ENCODE measurements around the gene HECA. TPM values are rescaled to one million over a fixed set of nuclear protein-coding genes. Genes with fewer than 3 reads are reported as not detected.
"Not testable (repeated sequence)": the region's sequence is repeated elsewhere in the genome, so short reads cannot be mapped to it uniquely, and the experiment has no call there.

The HECA gene
- total and polyA plus RNA-seq, 7 experiments from 2014 or later: 5.5 to 145 (median 91.3) TPM

DNA sequence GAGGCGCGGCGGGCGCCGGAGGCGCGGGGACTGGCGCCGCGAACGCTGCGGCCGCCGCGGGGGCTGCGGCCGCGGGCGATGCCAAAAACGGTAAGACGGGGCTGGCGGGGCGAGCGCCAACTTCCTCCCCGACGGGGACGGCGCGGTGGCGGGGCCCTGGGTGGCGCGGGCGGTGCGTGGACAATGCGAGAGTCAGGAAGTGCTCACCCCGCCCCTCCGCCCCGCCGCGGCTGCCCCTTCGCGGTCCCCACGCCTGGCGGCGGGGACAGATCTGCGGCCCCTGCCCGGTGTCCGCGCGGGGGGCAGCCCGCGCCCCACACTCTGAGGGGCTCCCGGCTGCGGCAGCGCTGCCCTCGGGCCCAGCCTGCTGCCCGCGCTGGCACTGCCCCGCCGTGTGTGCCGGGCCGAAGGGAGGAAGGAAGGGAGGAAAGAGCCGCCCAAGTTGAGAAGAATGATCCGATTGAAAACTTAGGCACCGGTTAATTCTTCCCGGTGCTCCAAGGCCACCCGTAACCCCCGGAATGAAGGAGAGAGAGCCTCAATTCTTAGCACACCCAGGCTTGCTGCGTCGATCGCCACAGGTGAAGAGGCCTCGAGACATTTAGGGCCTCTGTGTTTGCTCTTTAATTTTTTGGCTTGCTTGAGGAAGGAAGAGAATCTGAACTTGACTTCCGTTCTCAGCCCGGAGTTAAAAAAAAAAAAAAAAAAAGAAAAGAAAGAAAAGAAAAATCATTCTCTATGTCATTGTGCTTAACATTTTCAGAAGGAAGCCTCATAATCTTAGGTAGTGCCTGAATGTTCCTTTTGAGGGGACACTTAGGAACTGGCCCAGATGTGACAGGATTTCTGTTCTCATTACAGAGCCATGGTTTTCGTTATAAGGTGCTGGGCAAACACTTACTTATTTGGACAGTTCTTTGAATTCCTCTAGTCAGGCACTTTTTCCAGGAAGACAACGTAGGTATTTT lies 982 bp downstream of the HECA start:
- Mint-ChIP-seq H3K4me3 (peak overlapping the region; percentile 84 to 99 (median 93)), H3K9me3 (peaks cover 0 to 14% (median 0%) of the 10 kb centered on the region in 11 donors), H3K27ac (peak overlapping the region; percentile 87 to 99 (median 98)), H3K36me3 (peaks cover 4 to 31% (median 28%) of the 10 kb centered on the region in 5 donors), H3K27me3 (peaks cover 0 to 2% (median 0%) of the 10 kb centered on the region in 5 donors), H3K4me1 (peaks cover 56 to 80% (median 70%) of the 10 kb centered on the region in 7 donors)
- Histone ChIP-seq H3K9me3 (ENCODE audit: control insufficient read depth in 2 of 3, low read length in 3 of 3) (no peaks in the 10 kb centered on the region), H3K4me1 (ENCODE audit: control insufficient read depth in 2 of 2, insufficient read depth in 2 of 2, low read length in 2 of 2) (peaks cover 27 to 48% of the 10 kb centered on the region in 2 donors), H3K27ac (ENCODE audit: low read depth, low read length) (peak overlapping the region; percentile 100), H3K36me3 (ENCODE audit: control insufficient read depth in 2 of 3, insufficient read depth in 3 of 3, low read length in 3 of 3) (no peaks in the 10 kb centered on the region), H3K4me3 (ENCODE audit: low read length) (peak overlapping the region; percentile 93), H3K27me3 (ENCODE audit: control insufficient read depth in 2 of 2, insufficient read depth in 2 of 2, low read length in 2 of 2) (no peaks in the 10 kb centered on the region)
- peak; percentile 58 to 79 (median 72) for DNase-seq
- POLR2A ChIA-PET: interaction anchor here (0.6 to 6.4 kb wide), 15 partner anchors 10 to 238 kb away, joined by 3 to 214 read pairs (median 9); partner anchors contain the start of genes ABRACL and CITED2
- ATAC-seq: peak; percentile 50
- CTCF ChIA-PET: interaction anchor here (1.7 kb wide), 1 partner anchor 24 kb away, joined by 5 read pairs; no protein-coding TSS in a partner anchor
- intact Hi-C loops (cut with micrococcal nuclease): loop anchor here (1.0 to 10.0 kb wide), 10 partner anchors 15 to 1449 kb away; partner anchors contain the start of genes ABRACL (in 2 of the 2), CCDC28A (in 2 of the 2), CITED2 (in 2 of the 2) and TXLNB (in 2 of the 2)

DNA sequence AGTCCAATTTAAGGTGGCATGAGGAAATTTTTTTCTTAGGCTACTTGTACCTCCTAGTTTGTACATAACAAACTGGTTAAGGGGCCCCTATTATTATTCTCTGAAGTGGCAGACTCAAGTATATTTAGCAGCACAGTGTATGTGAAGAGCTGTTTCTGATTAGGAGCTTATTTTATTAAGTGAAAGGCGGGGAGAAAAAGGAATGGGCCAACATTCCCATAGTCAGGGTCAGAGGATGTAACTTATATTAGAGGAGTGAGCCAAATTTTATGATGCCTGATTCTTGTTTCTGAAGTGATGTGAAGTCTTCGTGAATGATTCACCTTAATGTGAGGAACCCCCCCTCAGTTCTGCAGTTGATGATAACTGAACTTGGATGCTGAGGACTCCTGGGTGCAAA lies 2.8 kb downstream of the HECA start:
- Mint-ChIP-seq H3K27me3 (peaks cover 0 to 2% (median 0%) of the 10 kb centered on the region in 5 donors), H3K4me1 (peaks cover 47 to 69% (median 62%) of the 10 kb centered on the region in 7 donors), H3K9me3 (peaks cover 0 to 14% (median 0%) of the 10 kb centered on the region in 11 donors), H3K27ac (peak overlapping the region; percentile 87 to 99 (median 98)), H3K36me3 (peaks cover 4 to 34% (median 28%) of the 10 kb centered on the region in 5 donors), H3K4me3 (peak overlapping the region; percentile 84 to 99 (median 93))
- peak overlapping the region; percentile 93 for H3K4me3 ChIP-seq (ENCODE audit: low read length)
- ChIA-PET POLR2A (interaction anchor here (0.6 to 6.4 kb wide), 23 partner anchors 8 to 236 kb away, joined by 3 to 214 read pairs (median 5); partner anchors contain the start of genes ABRACL, CITED2 and TXLNB), CTCF (interaction anchor here (0.7 to 2.2 kb wide), 12 partner anchors 9 to 227 kb away, joined by 3 to 10 read pairs (median 5); no protein-coding TSS in a partner anchor)
- peak overlapping the region; percentile 100 for H3K27ac ChIP-seq (ENCODE audit: low read depth, low read length)
- H3K4me1 ChIP-seq (ENCODE audit: control insufficient read depth in 2 of 2, insufficient read depth in 2 of 2, low read length in 2 of 2): peaks cover 33 to 39% of the 10 kb centered on the region in 2 donors
- ATAC-seq: no peak
- intact Hi-C loops (cut with micrococcal nuclease): loop anchor here (1.0 to 10.0 kb wide), 3 partner anchors 8 to 1447 kb away; no protein-coding TSS in a partner anchor
- no peaks in the 10 kb centered on the region for H3K27me3 ChIP-seq (ENCODE audit: control insufficient read depth in 2 of 2, insufficient read depth in 2 of 2, low read length in 2 of 2)
- no peak for DNase-seq
- no peaks in the 10 kb centered on the region for H3K9me3 ChIP-seq (ENCODE audit: control insufficient read depth in 2 of 3, low read length in 3 of 3)
- no peaks in the 10 kb centered on the region for H3K36me3 ChIP-seq (ENCODE audit: control insufficient read depth in 2 of 3, insufficient read depth in 3 of 3, low read length in 3 of 3)

DNA sequence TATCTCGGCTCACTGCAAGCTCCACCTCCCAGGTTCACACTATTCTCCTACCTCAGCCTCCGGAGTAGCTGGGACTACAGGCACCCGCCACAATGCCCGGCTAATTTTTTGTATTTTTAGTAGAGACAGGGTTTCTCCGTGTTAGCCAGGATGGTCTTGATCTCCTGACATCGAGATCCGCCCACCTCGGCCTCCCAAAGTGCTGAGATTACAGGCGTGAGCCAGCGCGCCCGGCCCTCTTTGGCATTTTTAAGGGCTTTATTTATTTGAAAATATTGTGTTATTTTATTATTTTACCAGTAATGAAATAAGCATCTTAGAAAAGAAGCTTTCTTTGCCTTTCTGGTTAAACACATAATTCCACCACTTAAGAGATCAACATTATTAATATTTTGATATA lies 6.0 kb downstream of the HECA start:
- POLR2A ChIA-PET: interaction anchor here (0.8 to 6.4 kb wide), 9 partner anchors 9 to 234 kb away, joined by 4 to 214 read pairs (median 8); partner anchors contain the start of gene CITED2
- ATAC-seq; H3K9me3 ChIP-seq (ENCODE audit: control insufficient read depth in 2 of 3, low read length in 3 of 3); DNase-seq; H3K36me3 ChIP-seq (ENCODE audit: control insufficient read depth in 2 of 3, insufficient read depth in 3 of 3, low read length in 3 of 3); intact Hi-C loops (cut with micrococcal nuclease); H3K27me3 Mint-ChIP-seq; H3K27me3 ChIP-seq (ENCODE audit: control insufficient read depth in 2 of 2, insufficient read depth in 2 of 2, low read length in 2 of 2): not testable (repeated sequence)
- H3K4me1 Mint-ChIP-seq: peaks cover 64 to 81% (median 75%) of the 10 kb centered on the region in 7 donors
- peak overlapping the region in 8 of 9 donors; percentile 78 to 98 (median 86) for H3K27ac Mint-ChIP-seq
- CTCF ChIA-PET: interaction anchor here (1.0 to 1.4 kb wide), 8 partner anchors 9 to 224 kb away, joined by 3 to 7 read pairs (median 3); no protein-coding TSS in a partner anchor
- peaks cover 51 to 58% of the 10 kb centered on the region in 2 donors for H3K4me1 ChIP-seq (ENCODE audit: control insufficient read depth in 2 of 2, insufficient read depth in 2 of 2, low read length in 2 of 2)
- H3K9me3 Mint-ChIP-seq: peaks cover 0 to 12% (median 0%) of the 10 kb centered on the region in 11 donors
- peak overlapping the region; percentile 100 for H3K27ac ChIP-seq (ENCODE audit: low read depth, low read length)
- peaks cover 4 to 41% (median 31%) of the 10 kb centered on the region in 5 donors for H3K36me3 Mint-ChIP-seq
- H3K4me3 Mint-ChIP-seq: peak overlapping the region; percentile 83 to 97 (median 90)
- peak overlapping the region; percentile 51 for H3K4me3 ChIP-seq (ENCODE audit: low read length)

DNA sequence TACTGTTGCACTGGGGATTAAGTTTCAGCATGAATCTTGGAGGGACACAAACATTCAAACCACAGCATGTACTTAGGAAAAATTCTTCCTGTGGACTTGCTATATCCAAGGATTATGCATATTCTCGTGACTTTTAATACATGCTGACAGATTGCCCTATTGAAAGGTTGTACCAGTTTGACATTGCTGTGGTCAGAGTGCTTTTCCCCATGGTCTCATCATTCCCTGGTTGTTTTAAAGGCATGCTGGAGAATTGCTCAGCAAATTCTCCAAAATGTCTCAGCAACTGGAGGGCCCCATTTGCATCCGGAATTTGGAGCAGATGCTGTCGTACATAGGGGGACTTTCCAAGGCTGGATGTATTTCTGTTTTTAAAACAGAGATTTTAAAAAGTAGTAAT lies 7.4 kb downstream of the HECA start:
- no peaks in the 10 kb centered on the region for H3K27me3 Mint-ChIP-seq

DNA sequence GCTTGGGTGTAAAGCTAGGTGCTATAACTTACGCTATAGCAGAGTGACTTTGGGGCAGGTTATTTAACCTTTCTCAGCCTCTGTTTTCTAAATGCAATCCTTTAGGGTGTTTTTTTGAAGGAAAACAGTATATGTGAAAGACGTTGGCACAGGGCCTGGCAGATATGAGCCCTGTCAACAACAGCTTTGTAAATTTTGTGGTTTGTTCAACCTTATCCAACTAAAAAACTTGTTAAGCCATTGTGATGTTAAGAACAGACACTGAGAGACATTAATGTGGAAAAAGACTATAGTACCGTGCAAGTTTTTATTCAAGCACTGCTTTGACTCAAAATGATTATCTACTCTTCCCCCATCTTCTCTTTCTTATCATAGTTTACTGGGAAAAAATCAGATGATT lies 8.2 kb downstream of the HECA start:
- ChIA-PET CTCF (interaction anchor here (1.0 to 1.2 kb wide), 2 partner anchors 22 to 223 kb away, joined by 3 to 4 read pairs; no protein-coding TSS in a partner anchor), POLR2A (interaction anchor here (0.6 to 5.1 kb wide), 18 partner anchors 8 to 232 kb away, joined by 3 to 53 read pairs (median 4); partner anchors contain the start of gene CITED2)
- Mint-ChIP-seq H3K9me3 (peaks cover 0 to 2% (median 0%) of the 10 kb centered on the region in 11 donors), H3K4me1 (peaks cover 75 to 96% (median 85%) of the 10 kb centered on the region in 7 donors), H3K27me3 (no peaks in the 10 kb centered on the region), H3K36me3 (peaks cover 0 to 28% (median 20%) of the 10 kb centered on the region in 5 donors), H3K4me3 (peak overlapping the region; percentile 33 to 85 (median 80)), H3K27ac (peak overlapping the region; percentile 37 to 88 (median 82))
- H3K4me1 ChIP-seq (ENCODE audit: control insufficient read depth in 2 of 2, insufficient read depth in 2 of 2, low read length in 2 of 2): peaks cover 72 to 73% of the 10 kb centered on the region in 2 donors
- DNase-seq (no peak), ATAC-seq (no peak)
- H3K36me3 ChIP-seq (ENCODE audit: control insufficient read depth in 2 of 3, insufficient read depth in 3 of 3, low read length in 3 of 3): no peaks in the 10 kb centered on the region
- no peaks in the 10 kb centered on the region for H3K27me3 ChIP-seq (ENCODE audit: control insufficient read depth in 2 of 2, insufficient read depth in 2 of 2, low read length in 2 of 2)
- intact Hi-C loops (cut with micrococcal nuclease): no loop called here
- no peaks in the 10 kb centered on the region for H3K9me3 ChIP-seq (ENCODE audit: control insufficient read depth in 2 of 3, low read length in 3 of 3)
- peak overlapping the region; percentile 28 for H3K4me3 ChIP-seq (ENCODE audit: low read length)
- peak overlapping the region; percentile 25 for H3K27ac ChIP-seq (ENCODE audit: low read depth, low read length)

More for the DNA sequence above, 7.4 kb downstream of the HECA start:
- peak overlapping the region in 7 of 9 donors; percentile 13 to 87 (median 83) for H3K27ac Mint-ChIP-seq
- H3K36me3 ChIP-seq (ENCODE audit: control insufficient read depth in 2 of 3, insufficient read depth in 3 of 3, low read length in 3 of 3): no peaks in the 10 kb centered on the region
- ATAC-seq (no peak), DNase-seq (no peak)
- CTCF ChIA-PET: interaction anchor here (1.2 kb wide), 1 partner anchor 224 kb away, joined by 3 read pairs; no protein-coding TSS in a partner anchor
- peaks cover 0 to 29% (median 28%) of the 10 kb centered on the region in 5 donors for H3K36me3 Mint-ChIP-seq
- H3K4me3 Mint-ChIP-seq: peak overlapping the region in 9 of 10 donors; percentile 51 to 85 (median 81)
- intact Hi-C loops (cut with micrococcal nuclease): no loop called here
- H3K27me3 ChIP-seq (ENCODE audit: control insufficient read depth in 2 of 2, insufficient read depth in 2 of 2, low read length in 2 of 2): no peaks in the 10 kb centered on the region
- peaks cover 65 to 72% of the 10 kb centered on the region in 2 donors for H3K4me1 ChIP-seq (ENCODE audit: control insufficient read depth in 2 of 2, insufficient read depth in 2 of 2, low read length in 2 of 2)
- POLR2A ChIA-PET: interaction anchor here (0.8 to 6.4 kb wide), 11 partner anchors 9 to 186 kb away, joined by 3 to 214 read pairs (median 4); no protein-coding TSS in a partner anchor
- H3K9me3 Mint-ChIP-seq: peaks cover 0 to 3% (median 0%) of the 10 kb centered on the region in 11 donors
- H3K4me3 ChIP-seq (ENCODE audit: low read length): no peak overlapping the region
- H3K9me3 ChIP-seq (ENCODE audit: control insufficient read depth in 2 of 3, low read length in 3 of 3): no peaks in the 10 kb centered on the region
- H3K4me1 Mint-ChIP-seq: peaks cover 74 to 94% (median 82%) of the 10 kb centered on the region in 7 donors
- H3K27ac ChIP-seq (ENCODE audit: low read depth, low read length): peak overlapping the region; percentile 25

Data from naive thymus-derived CD4-positive, alpha-beta T cell (primary cell).